GM03348 (cell line): ENCODE measurements around the gene TBC1D30.
"Not testable (repeated sequence)": the region's sequence is repeated elsewhere in the genome, so short reads cannot be mapped to it uniquely, and the experiment has no call there.

Experiments used
- DNase-seq: peaks from one replicate; pipeline ENCODE4 v3.0.0; 2012; ENCODE audit warnings: low spot score

Gene TBC1D30, protein sequence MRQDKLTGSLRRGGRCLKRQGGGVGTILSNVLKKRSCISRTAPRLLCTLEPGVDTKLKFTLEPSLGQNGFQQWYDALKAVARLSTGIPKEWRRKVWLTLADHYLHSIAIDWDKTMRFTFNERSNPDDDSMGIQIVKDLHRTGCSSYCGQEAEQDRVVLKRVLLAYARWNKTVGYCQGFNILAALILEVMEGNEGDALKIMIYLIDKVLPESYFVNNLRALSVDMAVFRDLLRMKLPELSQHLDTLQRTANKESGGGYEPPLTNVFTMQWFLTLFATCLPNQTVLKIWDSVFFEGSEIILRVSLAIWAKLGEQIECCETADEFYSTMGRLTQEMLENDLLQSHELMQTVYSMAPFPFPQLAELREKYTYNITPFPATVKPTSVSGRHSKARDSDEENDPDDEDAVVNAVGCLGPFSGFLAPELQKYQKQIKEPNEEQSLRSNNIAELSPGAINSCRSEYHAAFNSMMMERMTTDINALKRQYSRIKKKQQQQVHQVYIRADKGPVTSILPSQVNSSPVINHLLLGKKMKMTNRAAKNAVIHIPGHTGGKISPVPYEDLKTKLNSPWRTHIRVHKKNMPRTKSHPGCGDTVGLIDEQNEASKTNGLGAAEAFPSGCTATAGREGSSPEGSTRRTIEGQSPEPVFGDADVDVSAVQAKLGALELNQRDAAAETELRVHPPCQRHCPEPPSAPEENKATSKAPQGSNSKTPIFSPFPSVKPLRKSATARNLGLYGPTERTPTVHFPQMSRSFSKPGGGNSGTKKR

DNA sequence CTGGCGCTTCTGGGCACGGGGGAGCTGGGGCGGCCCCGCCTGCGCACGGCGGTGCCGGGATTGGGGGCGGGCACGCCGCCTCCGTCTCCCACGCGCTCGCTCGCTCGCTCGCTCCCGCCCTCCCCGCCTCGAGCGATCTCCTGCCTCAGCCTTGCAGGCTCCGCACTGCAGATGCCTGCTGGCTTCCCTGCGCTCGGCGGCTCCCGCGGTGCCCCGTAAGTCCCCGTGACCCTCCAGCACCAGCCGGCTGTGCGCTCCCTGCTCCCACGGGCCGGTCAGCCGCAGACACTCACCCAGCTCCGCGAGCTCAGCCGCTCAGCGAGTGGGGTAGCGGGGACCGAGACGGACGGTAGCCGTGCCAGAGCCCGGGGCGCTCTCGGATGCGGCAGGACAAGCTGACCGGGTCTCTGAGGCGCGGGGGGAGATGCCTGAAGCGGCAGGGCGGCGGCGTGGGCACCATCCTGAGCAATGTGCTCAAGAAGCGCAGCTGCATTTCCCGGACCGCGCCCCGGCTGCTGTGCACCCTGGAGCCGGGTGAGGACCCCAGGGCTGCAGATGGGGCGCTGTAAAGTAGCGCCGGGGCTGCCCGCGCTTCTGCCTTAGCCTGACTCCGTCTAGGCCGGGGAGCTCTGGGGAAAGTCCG, at the start of gene TBC1D30:
Gene TBC1D30, plus strand, starts transcription at position 148 of the 643 bp plus-strand sequence. Its CDS starts 233 bp downstream, at position 381.
- DNase-seq = peak; percentile 54

DNA sequence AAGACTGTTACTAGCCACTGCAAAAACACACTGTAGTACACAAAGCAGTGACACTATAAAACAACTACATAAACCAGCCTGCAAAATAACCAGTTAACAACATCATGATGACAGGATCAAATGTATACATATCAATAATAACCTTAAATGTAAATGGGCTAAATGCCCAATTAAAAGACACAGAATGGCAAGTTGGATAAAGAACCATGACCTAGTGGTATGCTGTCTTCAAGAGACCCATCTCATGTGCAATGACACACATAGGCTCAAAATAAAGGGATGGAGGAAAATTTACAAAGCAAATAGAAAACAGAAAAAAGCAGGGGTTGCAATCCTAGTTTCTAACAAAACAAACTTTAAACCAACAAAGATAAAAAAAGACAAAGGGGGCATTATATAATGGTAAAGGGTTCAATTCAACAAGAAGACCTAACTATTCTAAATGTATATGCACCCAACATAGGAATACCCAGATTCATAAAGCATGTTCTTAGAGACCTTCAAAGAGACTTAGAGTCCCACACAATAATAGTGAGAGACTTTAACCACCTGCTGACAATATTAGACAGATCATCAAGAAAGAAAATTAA, 49.2 kb upstream of the TBC1D30 start:
- DNase-seq = not testable (repeated sequence)

DNA sequence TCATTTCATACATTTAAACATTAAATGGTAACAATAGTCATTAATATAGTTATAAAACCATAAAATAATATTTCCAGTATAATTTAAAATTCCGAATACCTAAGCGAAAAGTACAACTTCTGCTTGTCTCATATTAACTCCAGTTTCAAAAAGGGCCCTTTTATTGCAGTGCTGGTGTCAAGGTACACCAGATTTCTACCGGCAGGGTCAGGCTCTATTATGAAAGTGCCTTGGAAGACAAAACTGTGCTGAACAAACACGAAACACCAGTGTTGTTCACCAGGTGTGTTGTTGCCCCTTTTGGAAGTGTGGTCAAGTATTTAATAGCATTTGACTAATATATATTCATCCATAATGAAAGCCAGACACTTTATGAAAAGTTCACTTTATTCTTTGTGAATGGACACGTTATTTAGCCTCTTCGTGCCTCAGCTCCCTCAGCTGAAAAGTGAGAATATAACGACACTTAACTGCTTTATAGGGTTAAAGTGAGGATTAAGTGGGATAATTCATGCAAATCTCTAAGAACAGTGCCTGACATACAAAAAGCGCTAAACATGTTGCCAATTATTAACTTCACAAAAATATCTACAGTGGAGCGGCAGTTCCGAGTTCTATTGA, 45.0 kb upstream of the TBC1D30 start:
- DNase-seq = no peak

DNA sequence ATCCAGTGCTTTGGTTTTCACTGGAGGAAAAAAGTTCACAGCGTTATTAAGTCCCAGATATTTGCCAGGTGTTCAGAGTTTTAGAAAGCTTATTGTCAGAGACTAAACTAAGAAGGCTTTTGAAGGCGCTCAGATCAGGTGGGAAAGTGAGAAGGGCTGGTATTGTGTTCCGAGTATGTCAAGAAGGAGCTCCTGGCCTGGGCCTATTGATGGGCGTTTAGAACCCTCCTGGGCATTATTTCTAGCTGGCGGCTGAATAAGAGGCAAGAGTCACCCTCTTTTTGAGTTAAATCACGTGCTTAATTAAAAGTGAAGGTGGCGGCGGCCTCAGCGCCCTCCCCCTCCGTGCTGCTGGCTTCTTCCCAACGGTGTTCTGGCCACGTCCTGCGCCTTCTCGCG, 44.3 kb upstream of the TBC1D30 start:
- no peak for DNase-seq

DNA sequence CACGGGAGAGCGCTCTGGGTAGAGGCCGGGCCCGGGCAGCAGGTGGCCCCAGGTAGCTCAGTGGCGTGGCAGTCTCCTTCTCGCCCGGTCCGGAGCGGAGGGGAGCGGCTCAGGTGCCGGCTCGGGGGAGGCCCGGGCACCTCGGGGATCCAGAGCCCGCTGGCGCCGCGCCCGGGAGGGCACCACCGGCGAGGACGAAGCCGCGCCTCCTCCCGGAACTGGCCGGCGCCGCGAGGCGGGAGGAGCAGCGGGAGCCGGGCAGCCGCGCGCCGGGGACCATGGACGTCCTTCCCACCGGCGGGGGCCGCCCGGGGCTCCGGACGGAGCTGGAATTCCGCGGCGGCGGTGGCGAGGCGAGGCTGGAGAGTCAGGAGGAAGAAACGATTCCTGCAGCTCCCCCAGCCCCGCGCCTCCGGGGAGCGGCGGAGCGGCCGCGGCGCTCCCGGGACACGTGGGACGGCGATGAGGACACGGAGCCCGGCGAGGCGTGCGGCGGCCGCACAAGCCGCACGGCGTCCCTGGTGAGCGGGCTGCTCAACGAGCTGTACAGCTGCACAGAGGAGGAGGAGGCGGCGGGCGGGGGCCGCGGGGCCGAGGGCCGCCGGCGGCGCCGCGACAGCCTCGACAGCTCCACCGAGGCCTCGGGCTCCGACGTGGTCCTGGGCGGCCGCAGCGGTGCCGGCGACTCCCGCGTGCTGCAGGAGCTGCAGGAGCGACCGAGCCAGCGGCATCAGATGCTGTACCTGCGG, 43.7 kb upstream of the TBC1D30 start:
- peak; percentile 43 for DNase-seq

DNA sequence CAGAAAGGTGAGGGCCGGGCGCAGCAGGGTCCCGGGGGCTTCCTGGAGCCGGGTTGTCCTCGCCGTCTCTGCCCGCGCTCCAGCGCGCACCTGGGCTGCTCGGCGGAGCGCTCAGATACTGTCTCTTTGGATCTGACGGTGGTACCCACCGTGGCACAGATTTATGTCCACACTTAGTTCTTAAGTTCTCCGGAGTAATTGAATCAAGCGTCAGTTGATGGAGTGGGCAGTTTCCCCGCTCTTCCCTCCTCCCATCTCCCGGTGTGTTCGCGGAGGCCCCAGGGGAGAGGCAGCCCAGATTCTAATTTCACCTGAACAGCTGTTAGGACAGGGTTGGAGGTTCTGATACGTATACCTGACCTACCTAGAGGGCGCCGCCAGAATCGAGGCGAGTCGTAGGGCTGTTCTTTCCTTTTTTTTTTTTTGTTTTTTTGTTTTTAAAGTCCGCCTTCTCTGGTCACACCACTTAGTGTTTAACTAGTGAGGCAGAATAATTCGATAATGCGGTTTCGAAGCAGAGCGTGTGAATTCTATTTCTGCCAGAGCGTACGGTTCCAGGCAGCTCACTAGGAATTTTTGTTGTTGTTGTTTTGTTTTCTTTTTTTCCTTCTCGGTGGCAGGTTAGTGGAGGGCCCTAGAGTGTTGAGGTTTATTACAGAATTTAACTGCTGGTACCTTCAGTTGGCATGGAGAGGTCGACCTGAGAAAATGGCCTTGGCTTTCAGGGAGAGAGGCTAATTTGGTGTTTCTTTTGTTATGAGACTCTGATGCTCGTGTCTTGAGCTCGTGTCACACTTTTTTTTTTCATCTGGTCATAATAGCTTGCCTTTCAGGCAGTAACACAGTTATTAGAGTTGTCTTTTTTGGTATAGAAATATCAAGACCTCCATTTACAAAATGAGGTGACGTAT, 42.9 kb upstream of the TBC1D30 start:
- DNase-seq = no peak

DNA sequence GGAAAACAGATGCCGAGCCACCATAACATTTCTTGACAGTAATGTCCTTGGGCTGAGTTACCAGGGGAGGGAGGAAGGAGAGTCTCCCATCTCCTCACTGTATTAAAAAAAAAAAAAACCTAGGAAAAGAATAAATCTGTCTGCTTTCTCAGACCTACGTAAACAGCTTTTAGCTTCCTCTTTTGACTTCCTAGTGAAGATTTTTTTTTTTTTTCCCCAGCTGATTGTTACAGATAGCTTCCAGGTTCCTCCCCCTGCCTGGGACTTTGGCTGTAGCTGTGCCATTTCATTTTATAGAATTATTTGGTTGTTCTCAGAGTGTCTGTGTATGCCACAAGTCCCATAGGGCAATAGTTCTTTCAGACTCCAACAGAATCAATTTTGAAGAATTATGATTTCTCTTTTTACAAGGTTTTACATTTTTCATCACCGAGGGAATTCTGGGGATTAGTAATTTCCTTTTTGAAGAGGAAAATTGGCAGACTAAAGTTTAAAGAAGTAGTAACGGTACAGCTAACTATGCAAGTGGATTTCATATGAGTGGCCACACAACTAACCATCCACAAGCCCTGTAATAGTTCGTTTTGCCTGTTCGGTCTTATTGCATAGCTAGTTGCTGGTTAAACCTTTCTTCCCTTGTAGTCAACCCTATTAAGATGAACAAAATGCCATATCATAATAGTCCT, 42.1 kb upstream of the TBC1D30 start:
- DNase-seq = no peak

DNA sequence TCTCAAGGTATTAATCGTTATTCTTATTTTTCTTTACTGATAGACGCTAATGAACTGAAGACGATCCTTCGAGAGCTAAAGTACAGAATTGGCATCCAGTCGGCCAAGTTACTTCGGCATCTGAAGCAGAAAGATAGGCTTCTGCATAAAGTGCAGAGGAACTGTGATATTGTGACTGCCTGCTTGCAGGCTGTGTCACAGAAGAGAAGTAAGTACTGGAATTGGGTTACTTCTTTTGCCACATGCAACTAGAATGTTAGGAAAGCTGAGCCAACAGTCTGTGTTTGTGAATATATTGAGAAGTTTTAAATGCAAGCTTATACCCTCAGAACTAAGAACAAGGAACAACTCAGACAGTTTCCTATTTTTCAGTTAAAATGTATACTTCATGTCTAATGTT, 38.6 kb upstream of the TBC1D30 start:
- DNase-seq = no peak

DNA sequence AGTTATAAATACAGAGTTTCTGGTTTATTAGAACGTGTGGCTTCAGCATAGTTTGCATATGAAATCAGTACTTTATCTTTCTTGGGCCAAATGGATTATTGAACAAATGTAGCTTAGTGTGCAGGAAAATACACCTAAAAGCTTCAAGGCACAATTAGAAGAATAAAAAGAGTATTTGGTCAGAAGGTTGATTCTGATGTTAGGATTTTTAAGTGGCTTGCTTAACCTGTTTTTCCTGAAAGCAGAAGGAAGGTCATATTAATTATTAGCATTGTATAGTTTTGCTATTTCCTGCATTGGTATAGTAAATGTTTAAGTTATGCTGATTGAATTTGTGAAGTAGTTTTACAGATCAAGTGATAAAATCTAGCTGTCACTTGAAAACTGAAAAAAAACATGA, 34.3 kb upstream of the TBC1D30 start:
- no peak for DNase-seq

DNA sequence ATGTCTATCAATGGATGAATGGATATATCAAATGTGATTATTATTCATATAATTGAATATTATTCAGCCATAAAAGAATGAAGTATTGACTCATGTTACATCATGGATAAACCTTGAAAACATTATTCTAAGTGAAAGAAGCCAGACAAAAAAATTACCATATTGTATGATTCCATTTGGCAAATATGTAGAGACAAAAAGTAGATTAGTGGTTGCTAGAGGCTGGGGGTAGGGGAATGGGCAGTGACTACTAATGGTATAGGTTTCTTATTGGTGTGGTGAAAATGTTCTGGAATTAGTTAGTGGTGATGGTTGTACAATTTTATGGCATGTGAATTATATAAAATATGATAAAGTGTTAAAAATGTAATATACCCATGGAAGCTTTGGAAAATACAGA, 33.4 kb upstream of the TBC1D30 start:
- no peak for DNase-seq

DNA sequence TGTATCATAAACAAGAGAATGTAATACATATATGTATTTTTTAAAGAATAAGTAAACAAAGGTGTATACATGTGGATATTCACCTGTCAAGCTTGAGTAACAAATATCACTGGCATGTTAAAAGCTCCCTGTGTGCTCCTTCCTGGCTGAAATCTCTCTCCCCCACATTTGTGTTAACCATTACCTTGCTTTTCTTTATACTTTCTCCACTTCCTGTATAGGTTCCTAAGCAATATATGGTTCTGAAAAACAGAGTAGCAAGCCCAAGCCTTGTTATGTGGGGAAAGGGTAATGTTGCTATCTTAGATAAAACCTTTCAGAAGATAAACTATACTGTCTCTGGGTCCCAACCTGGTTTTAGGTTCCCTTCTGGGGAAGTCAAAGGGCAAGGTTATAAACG, 32.3 kb upstream of the TBC1D30 start:
- no peak for DNase-seq

DNA sequence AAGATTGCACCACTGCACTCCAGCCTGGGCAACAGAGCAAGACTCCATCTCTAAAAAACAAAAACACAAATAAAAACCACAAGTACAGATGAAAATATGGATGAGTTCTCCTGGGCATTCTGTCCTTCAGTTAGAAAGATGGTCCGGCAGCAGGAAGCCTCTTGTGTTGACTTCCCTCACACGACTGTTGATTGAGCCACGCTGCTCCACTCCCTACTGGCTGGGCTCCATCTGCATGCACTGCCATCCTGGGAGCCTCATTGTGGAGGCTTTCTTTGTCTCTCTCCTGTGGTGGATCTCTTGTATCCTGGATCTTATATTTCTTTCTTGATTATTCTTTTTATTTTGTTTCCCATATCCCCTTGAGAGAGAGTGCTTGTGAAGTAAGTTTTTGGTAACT, 30.8 kb upstream of the TBC1D30 start:
- no peak for DNase-seq

DNA sequence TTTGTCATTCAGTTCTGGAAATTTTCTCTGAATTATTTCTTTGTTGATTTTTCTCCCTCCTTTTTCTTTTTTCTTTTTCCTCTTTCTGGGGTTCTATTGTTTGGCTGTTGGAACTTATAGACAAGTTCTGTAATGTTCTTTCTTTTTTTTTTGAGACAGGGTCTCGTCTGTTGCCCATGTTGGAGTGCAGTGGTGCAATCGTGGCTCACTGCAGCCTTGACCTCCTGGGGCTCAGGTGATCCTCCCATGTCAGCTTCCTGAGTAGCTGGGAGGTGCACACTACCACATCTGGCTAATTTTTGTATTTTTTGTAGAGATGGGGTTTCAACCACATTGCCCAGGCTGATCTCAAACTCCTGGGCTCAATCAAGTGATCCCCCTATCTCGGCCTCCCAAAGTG, 30.1 kb upstream of the TBC1D30 start:
- no peak for DNase-seq

DNA sequence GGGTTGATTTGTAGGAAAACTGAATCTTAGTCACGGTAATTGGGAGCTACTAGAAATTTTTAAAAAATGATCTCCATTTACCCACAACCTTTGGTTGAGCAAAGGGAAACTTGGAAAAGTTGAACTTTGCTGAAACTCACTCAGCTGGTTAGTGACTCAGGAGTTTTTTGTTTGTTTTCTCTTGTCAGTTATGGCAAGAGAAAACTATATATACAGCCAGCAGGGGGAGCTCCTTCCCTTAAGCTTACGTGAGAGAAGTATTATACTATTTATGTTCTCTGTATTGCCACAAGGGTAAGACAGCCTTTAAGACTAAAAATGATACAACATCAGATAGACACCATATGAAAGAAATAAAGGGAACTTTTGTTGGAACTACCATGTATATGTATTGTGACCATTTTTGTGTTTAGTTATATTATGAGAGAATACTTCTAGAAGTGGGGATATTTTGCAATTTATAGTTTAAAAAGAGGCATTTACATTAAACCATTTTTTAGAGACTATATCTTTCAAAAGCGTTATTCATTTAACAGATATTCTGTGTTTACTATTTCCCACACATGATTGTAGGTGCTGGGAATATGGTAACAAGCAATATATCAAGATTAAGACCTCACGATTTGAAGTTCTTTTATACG, 28.1 kb upstream of the TBC1D30 start:
- peak; percentile 84 for DNase-seq

DNA sequence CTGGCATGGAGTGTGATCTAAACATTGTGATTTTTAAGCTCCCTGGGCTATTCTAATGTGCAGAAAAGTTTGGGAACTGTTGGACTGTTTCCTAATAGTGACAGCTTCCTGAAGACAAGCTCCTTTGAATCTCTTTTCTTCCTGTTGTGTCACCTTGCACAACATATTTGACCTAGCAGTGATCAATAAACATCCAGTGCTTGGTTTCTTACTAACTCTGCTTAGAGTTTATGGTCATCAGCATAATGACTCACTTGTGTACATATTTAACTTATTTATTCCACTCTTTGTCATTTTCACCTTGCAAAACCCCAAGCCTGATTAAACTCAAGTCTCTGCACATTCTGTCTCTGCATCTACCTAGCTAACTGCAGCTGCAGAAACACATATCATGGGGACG, 27.3 kb upstream of the TBC1D30 start:
- DNase-seq = no peak

DNA sequence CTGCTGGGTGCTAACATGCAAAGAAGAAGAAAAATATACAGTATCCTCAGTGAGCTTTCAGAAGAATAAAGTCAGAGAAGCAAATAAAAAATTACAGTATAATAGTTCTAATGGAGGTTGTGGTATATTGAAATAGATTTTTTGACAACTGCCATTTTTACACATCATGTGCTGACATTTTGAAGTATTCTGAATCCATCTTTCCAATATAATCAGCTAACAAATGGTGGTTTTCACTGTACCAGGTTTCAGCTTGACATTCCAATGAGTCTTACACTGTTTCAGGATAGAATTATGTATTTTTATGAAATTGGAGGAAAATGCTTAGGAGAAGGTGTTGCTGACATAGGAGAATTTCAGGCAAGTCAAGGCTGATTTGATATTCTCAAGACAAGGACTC, 26.3 kb upstream of the TBC1D30 start:
- DNase-seq = no peak

DNA sequence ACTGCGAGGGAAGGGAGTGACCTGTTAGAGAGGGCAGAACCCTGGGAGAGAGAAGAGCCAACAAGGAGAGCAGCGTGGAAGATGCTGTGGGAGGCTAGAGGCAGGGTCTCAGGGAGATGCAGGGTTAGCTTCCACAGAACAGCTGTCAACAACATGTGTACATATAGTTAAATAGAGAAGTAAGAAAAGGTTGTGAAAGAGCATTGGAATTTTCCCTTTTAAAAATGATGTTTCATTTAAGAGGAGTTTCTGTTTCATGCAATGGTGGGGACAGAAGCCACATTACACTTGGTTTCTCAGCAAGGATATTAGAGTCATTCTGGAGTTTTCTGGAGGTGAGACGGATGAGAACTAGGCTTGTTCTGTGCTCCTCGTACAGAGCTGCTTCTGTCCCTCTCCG, 23.8 kb upstream of the TBC1D30 start:
- DNase-seq = no peak

DNA sequence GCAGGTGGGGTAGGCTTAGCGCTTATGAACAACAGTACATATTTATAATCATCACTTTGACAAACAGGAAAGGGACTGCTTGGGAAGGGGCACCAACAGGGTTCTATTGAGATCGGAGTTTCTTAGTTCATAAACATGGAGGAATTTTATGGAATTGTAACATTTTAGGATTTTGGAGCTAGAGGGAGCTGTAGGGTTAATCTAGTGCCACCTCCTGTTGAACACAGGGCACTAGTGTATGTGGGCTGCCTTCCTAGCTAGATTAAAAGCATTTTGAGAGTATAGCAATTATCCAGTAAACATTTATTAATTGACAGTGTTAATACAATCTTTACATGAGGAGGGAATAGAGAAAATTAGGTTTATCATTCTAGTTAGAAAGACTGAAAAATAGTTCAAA, 23.1 kb upstream of the TBC1D30 start:
- DNase-seq = no peak

DNA sequence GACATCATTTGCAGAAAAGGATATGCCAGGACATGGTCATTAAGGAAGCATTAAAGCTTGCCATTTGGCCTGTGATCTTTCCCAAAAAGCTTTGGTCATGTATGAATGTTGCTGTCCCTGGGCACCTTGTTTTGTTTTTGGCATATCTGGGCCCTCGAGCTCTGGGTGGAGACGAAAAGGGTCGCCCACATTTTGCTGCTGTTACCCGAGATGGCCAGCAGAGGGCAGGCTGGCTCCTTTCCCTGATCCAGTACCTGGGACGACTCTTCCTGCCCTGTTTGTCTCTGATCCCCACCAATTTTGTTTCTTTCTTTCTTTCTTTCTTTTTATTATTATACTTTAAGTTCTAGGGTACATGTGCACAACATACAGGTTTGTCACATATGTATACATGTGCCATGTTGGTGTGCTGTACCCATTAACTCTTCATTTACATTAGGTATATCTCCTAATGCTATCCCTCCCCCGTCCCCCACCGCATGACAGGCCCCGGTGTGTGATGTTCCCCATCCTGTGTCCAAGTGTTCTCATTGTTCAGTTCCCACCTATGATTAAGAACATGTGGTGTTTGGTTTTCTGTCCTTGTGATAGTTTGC, 22.2 kb upstream of the TBC1D30 start:
- DNase-seq = peak; percentile 86
